ENCODE measurements around the gene LY6G5C. TPM values are rescaled to one million over a fixed set of nuclear protein-coding genes. Genes with fewer than 3 reads are reported as not detected.

Gene LY6G5C
- total and polyA plus RNA-seq, 9 of the 15 experiments (the other 6 are each of a cell fraction or from before 2014, with no cell fraction given): 0.10 to 0.67 (median 0.46) TPM; not detected in 4

DNA sequence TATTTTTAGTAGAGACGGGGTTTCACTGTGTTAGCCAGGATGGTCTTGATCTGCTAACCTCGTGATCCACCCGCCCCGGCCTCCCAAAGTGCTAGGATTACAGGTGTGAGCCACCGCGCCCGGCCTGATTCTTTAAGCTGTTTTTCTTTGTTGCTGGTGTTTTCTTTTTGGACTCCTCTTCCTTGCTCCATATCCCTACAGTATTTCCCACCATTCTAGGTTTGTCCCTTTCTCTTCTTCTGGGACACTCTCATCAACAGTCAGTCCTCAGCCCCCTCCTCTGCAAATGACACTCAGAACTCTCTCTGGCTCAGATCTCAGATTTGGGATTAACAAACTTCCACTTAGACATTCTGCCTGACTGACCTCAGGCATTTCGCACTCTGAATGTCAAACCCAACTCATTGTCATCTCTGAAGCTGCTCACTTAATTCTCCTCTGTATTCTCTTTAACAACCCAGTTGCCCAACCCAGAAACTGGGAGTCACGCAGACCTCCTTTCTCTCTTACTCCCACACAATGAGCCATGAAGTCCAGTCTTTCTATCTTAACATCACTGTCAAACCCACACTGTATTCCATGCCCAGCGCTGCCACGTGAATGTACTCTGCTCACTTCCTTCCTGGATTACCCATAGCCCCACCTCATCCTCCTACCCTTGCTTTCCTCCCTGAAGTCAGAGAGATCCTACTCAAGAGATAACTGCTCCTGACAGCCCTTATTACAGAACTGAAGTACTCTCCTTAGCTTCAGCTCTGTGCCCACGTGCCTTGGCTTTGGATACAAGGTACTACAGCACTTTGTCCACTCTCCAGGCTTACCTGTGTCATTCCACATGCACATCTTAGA, 44.9 kb upstream of the LY6G5C start (continued):
- TF ChIP-seq, protein P1, sequence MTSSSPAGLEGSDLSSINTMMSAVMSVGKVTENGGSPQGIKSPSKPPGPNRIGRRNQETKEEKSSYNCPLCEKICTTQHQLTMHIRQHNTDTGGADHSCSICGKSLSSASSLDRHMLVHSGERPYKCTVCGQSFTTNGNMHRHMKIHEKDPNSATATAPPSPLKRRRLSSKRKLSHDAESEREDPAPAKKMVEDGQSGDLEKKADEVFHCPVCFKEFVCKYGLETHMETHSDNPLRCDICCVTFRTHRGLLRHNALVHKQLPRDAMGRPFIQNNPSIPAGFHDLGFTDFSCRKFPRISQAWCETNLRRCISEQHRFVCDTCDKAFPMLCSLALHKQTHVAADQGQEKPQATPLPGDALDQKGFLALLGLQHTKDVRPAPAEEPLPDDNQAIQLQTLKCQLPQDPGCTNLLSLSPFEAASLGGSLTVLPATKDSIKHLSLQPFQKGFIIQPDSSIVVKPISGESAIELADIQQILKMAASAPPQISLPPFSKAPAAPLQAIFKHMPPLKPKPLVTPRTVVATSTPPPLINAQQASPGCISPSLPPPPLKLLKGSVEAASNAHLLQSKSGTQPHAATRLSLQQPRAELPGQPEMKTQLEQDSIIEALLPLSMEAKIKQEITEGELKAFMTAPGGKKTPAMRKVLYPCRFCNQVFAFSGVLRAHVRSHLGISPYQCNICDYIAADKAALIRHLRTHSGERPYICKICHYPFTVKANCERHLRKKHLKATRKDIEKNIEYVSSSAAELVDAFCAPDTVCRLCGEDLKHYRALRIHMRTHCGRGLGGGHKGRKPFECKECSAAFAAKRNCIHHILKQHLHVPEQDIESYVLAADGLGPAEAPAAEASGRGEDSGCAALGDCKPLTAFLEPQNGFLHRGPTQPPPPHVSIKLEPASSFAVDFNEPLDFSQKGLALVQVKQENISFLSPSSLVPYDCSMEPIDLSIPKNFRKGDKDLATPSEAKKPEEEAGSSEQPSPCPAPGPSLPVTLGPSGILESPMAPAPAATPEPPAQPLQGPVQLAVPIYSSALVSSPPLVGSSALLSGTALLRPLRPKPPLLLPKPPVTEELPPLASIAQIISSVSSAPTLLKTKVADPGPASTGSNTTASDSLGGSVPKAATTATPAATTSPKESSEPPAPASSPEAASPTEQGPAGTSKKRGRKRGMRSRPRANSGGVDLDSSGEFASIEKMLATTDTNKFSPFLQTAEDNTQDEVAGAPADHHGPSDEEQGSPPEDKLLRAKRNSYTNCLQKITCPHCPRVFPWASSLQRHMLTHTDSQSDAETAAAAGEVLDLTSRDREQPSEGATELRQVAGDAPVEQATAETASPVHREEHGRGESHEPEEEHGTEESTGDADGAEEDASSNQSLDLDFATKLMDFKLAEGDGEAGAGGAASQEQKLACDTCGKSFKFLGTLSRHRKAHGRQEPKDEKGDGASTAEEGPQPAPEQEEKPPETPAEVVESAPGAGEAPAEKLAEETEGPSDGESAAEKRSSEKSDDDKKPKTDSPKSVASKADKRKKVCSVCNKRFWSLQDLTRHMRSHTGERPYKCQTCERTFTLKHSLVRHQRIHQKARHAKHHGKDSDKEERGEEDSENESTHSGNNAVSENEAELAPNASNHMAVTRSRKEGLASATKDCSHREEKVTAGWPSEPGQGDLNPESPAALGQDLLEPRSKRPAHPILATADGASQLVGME (CRISPR knock-in tag; IDR thresholded peaks at IDR 0.05): peak; percentile 62
- TF ChIP-seq, protein P2, sequence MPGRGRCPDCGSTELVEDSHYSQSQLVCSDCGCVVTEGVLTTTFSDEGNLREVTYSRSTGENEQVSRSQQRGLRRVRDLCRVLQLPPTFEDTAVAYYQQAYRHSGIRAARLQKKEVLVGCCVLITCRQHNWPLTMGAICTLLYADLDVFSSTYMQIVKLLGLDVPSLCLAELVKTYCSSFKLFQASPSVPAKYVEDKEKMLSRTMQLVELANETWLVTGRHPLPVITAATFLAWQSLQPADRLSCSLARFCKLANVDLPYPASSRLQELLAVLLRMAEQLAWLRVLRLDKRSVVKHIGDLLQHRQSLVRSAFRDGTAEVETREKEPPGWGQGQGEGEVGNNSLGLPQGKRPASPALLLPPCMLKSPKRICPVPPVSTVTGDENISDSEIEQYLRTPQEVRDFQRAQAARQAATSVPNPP (IDR thresholded peaks at IDR 0.05; ENCODE audit: borderline replicate concordance, insufficient read depth, insufficient read length): no peak
- TF ChIP-seq, protein P3, sequence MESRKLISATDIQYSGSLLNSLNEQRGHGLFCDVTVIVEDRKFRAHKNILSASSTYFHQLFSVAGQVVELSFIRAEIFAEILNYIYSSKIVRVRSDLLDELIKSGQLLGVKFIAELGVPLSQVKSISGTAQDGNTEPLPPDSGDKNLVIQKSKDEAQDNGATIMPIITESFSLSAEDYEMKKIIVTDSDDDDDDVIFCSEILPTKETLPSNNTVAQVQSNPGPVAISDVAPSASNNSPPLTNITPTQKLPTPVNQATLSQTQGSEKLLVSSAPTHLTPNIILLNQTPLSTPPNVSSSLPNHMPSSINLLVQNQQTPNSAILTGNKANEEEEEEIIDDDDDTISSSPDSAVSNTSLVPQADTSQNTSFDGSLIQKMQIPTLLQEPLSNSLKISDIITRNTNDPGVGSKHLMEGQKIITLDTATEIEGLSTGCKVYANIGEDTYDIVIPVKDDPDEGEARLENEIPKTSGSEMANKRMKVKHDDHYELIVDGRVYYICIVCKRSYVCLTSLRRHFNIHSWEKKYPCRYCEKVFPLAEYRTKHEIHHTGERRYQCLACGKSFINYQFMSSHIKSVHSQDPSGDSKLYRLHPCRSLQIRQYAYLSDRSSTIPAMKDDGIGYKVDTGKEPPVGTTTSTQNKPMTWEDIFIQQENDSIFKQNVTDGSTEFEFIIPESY (CRISPR knock-in tag; IDR thresholded peaks at IDR 0.05): no peak
- no peak for TF ChIP-seq SP1 (CRISPR knock-in tag; IDR thresholded peaks at IDR 0.05)
- TF ChIP-seq KLF10 (CRISPR knock-in tag; IDR thresholded peaks at IDR 0.05): no peak
- TF ChIP-seq FOXM1 (IDR thresholded peaks at IDR 0.05; ENCODE audit: low read depth): no peak
- TF ChIP-seq FOXM1 (CRISPR knock-in tag; IDR thresholded peaks at IDR 0.05; ENCODE audit: low read depth): 0 out of 2 replicates have a peak, but pooled peaks have one; percentile 6
- no peak for TF ChIP-seq SREBF1 (IDR thresholded peaks at IDR 0.05; ENCODE audit: borderline replicate concordance, low read depth, low read length)
- no peak for TF ChIP-seq ZNF780A (CRISPR knock-in tag; IDR thresholded peaks at IDR 0.05)
- TF ChIP-seq ZNF445 (CRISPR knock-in tag; IDR thresholded peaks at IDR 0.05; ENCODE audit: low read depth): 0 out of 2 replicates have a peak, but pooled peaks have one; percentile 40
- TF ChIP-seq, protein P4, sequence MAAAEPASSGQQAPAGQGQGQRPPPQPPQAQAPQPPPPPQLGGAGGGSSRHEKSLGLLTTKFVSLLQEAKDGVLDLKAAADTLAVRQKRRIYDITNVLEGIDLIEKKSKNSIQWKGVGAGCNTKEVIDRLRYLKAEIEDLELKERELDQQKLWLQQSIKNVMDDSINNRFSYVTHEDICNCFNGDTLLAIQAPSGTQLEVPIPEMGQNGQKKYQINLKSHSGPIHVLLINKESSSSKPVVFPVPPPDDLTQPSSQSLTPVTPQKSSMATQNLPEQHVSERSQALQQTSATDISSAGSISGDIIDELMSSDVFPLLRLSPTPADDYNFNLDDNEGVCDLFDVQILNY (CRISPR knock-in tag; IDR thresholded peaks at IDR 0.05): no peak
- TF ChIP-seq, protein P5, sequence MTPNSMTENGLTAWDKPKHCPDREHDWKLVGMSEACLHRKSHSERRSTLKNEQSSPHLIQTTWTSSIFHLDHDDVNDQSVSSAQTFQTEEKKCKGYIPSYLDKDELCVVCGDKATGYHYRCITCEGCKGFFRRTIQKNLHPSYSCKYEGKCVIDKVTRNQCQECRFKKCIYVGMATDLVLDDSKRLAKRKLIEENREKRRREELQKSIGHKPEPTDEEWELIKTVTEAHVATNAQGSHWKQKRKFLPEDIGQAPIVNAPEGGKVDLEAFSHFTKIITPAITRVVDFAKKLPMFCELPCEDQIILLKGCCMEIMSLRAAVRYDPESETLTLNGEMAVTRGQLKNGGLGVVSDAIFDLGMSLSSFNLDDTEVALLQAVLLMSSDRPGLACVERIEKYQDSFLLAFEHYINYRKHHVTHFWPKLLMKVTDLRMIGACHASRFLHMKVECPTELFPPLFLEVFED (CRISPR knock-in tag; conservative IDR thresholded peaks at IDR 0.05): peak; percentile 96
- TF ChIP-seq EP400 (IDR thresholded peaks at IDR 0.05): no peak
